Keratinocyte (primary cell): ENCODE measurements around the gene PDZD2. TPM values are rescaled to one million over a fixed set of nuclear protein-coding genes. Genes with fewer than 3 reads are reported as not detected.
A peak's percentile ranks its signal among the peaks of the same experiment; 100 is the strongest.

Experiments used
- DNase-seq: peaks from one replicate; pipeline ENCODE4 v3.0.0-alpha.2; 2011; ENCODE audit warnings: low read depth, missing footprints, low spot score
- FAIRE-seq: peaks from 2 replicates; lab custom pipeline; 2011; peaks lifted over from hg19 to GRCh38; lab: Jason Lieb, UNC
- H2AFZ ChIP-seq: 2 replicates; pipeline ENCODE4 v1.6.0; 2012; ENCODE audit warnings: low read length, control low read depth, inconsistent platforms; ENCODE audit not compliant: control insufficient read depth
- H3K27ac ChIP-seq: 2 replicates; pipeline ENCODE4 v1.5.1; 2011; ENCODE audit warnings: low read length; ENCODE audit not compliant: control insufficient read depth, insufficient read depth
- H3K27me3 ChIP-seq: 3 replicates; pipeline ENCODE4 v1.6.0; 2011; ENCODE audit warnings: low read length; ENCODE audit not compliant: control insufficient read depth, insufficient read depth; ENCODE audit errors: extremely low read depth
- H3K36me3 ChIP-seq, 2 experiments: 2 replicates in 1 of 2; 3 replicates in 1 of 2; pipeline ENCODE4 v1.5.1; 2011; ENCODE audit warnings: low read length in 2 of 2, mild to moderate bottlenecking in 1 of 2; ENCODE audit not compliant: control insufficient read depth in 2 of 2, insufficient read depth in 2 of 2; ENCODE audit errors: extremely low read depth in 1 of 2
- H3K4me1 ChIP-seq: 3 replicates; pipeline ENCODE4 v1.5.1; 2011; ENCODE audit warnings: low read length; ENCODE audit not compliant: control insufficient read depth, insufficient read depth; ENCODE audit errors: extremely low read depth
- H3K4me2 ChIP-seq: 3 replicates; pipeline ENCODE4 v1.6.0; 2011; ENCODE audit warnings: low read depth, low read length; ENCODE audit not compliant: control insufficient read depth, insufficient read depth; ENCODE audit errors: extremely low read depth
- H3K4me3 ChIP-seq, 3 experiments: fragments of 200-600 bp in 1 of 3; sonication (generic) in 1 of 3; 2 replicates in 2 of 3; 3 replicates in 1 of 3; pipeline ENCODE4 v1.5.1; 2011 to 2016; ENCODE audit warnings: low read length in 3 of 3, mild to moderate bottlenecking in 3 of 3, control low read depth in 2 of 3, inconsistent platforms in 1 of 3, low read depth in 1 of 3, mixed read lengths in 1 of 3, mixed run types in 1 of 3, moderate library complexity in 1 of 3; ENCODE audit not compliant: control insufficient read depth in 2 of 3, insufficient read depth in 2 of 3; ENCODE audit errors: extremely low read depth in 1 of 3
- H3K79me2 ChIP-seq: 2 replicates; pipeline ENCODE4 v1.6.0; 2012; ENCODE audit warnings: low read length; ENCODE audit not compliant: control insufficient read depth, insufficient read depth
- H3K9ac ChIP-seq: 3 replicates; pipeline ENCODE4 v1.6.0; 2011; ENCODE audit warnings: low read length; ENCODE audit not compliant: control insufficient read depth, insufficient read depth; ENCODE audit errors: extremely low read depth
- H3K9me1 ChIP-seq: 3 replicates; pipeline ENCODE4 v1.6.0; 2011; ENCODE audit warnings: low read length; ENCODE audit not compliant: control insufficient read depth, insufficient read depth; ENCODE audit errors: extremely low read depth
- H3K9me3 ChIP-seq: 2 replicates; pipeline ENCODE4 v1.5.1; 2012; ENCODE audit warnings: low read depth, low read length; ENCODE audit not compliant: control insufficient read depth
- H4K20me1 ChIP-seq: 3 replicates; pipeline ENCODE4 v1.6.0; 2011; ENCODE audit warnings: low read length; ENCODE audit not compliant: control insufficient read depth, insufficient read depth; ENCODE audit errors: extremely low read depth
- CTCF ChIP-seq, 3 experiments: IDR thresholded peaks in 1 of 3; conservative IDR thresholded peaks in 1 of 3; optimal IDR thresholded peaks in 1 of 3; 2 replicates in 2 of 3; 3 replicates in 1 of 3; pipeline versions ENCODE3 to v1.5.1; 2011; ENCODE audit warnings: low read length in 3 of 3, mild to moderate bottlenecking in 3 of 3, moderate library complexity in 2 of 3, control low read depth in 1 of 3, inconsistent platforms in 1 of 3; ENCODE audit not compliant: insufficient read depth in 2 of 3; ENCODE audit errors: extremely low read depth in 1 of 3
- EZH2 ChIP-seq: IDR thresholded peaks from one replicate; pipeline ENCODE4 v1.6.1; 2012; ENCODE audit warnings: inconsistent platforms, mild to moderate bottlenecking, low read length, moderate library complexity
- dilution Hi-C: fragments of 300-500 bp; cut with MboI; formaldehyde crosslinking; loops from one replicate; pipeline ENCODE4 v1.7.0; 2020; ENCODE audit warnings: low sequenced_read_pairs; ENCODE audit not compliant: extremely low pct_ligation_motif_present
- polyA plus RNA-seq, 5 experiments: library from polyadenylated mRNA; depleted of rRNA in 3 of 5; stranded (reverse) in 3 of 5; stranded (forward) in 1 of 5; unstranded in 1 of 5; fragments of >200 nt; gene quantifications; 1 replicate in 1 of 5; 2 replicates in 3 of 5; 3 replicates in 1 of 5; pipeline versions ENCODE4 v1.2.1 to v1.2.3, GENCODE V29; 2011 to 2012; ENCODE audit warnings: missing spikeins in 2 of 5, low read depth in 1 of 5, low replicate concordance in 1 of 5

Gene PDZD2
- polyA plus RNA-seq, 1 donor (not counting 4 experiments of a cell fraction or from before 2014, with no cell fraction given), result 7.3 TPM

DNA sequence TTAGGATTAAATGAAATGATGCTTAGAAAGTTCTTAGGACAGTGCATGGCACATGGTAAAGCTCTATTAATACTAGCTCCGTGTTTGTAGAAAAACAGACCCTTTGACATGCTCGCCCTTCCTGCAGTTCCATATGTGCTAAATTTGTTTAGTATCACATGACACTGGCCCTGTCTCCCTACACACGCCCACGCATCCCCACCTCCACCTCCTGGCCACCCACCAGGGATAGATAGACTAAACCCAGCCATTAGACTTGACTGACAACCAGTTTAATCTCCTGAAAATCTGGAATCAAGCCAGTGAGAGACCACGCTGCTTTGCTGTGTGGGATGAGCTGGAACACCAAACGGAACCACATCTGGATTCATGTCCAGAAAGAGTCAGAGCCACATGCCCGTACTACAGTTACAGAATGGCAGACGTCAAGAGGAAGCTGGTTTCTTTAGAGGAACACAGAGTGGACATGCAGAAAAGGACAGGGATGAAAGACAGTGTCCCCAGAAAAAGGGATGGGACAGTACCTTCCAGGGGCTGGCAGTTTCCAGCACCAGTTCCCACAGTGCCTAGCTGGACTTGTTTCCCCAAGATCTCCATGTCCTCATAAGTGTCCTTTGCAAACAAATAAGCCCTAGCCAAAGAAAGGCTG is 186.1 kb downstream of the PDZD2 start:
- Histone ChIP-seq H3K4me1 (no peaks in the 10 kb centered on the region), H3K36me3 (no peaks in the 10 kb centered on the region), H4K20me1 (no peaks in the 10 kb centered on the region), H3K79me2 (no peaks in the 10 kb centered on the region), H3K27ac (no peak overlapping the region), H3K9ac (no peak overlapping the region), H3K9me3 (no peaks in the 10 kb centered on the region), H3K4me3 (no peak overlapping the region), H2AFZ (no peak overlapping the region), H3K4me2 (no peak overlapping the region), H3K27me3 (peaks cover 3% of the 10 kb centered on the region), H3K9me1 (no peaks in the 10 kb centered on the region)
- DNase-seq (no peak), FAIRE-seq (peak; percentile 5)
- TF ChIP-seq EZH2, result no peak
- no peak for TF ChIP-seq CTCF (optimal IDR thresholded peaks at IDR 0.05 in 1 of 3, IDR thresholded peaks at IDR 0.05 in 1 of 3, conservative IDR thresholded peaks at IDR 0.05 in 1 of 3; ENCODE audit: extremely low read depth in 1 of 3, insufficient read depth in 2 of 3, low read length in 3 of 3)
- dilution Hi-C loops, result no loop called here

DNA sequence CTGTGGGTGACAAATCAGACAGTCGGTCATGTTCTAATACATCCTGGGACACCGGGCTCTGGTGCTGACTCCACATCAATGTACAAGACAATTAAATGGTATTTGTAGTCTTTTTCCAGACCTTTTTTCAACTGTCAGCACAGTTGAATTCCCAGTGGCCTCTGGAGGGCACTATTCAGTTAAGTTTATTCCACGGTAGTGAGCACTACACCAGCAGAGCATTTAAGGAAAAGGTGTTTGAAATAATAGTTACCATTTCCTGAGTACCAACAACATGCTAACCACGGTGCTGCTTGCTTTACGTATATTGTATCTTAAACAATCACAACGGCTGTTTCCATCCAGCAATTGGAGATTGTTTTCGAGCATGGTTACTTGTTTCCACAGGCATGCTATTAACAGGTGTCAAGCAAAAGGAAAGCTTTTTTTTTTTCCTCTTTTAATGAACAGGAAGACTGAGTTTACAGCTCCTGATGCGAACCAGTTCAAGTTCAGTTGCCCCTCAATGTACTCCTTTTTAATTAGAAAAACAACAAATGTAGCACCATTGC is 186.7 kb downstream of the PDZD2 start:
- Histone ChIP-seq H4K20me1 (no peaks in the 10 kb centered on the region), H3K9me3 (no peaks in the 10 kb centered on the region), H3K36me3 (no peaks in the 10 kb centered on the region), H3K4me2 (peak overlapping the region; percentile 9), H3K4me1 (no peaks in the 10 kb centered on the region), H3K9ac (no peak overlapping the region), H3K4me3 (no peak overlapping the region), H3K27ac (no peak overlapping the region), H2AFZ (no peak overlapping the region), H3K27me3 (peaks cover 3% of the 10 kb centered on the region), H3K9me1 (no peaks in the 10 kb centered on the region), H3K79me2 (no peaks in the 10 kb centered on the region)
- dilution Hi-C loops, result no loop called here
- TF ChIP-seq CTCF (optimal IDR thresholded peaks at IDR 0.05 in 1 of 3, IDR thresholded peaks at IDR 0.05 in 1 of 3, conservative IDR thresholded peaks at IDR 0.05 in 1 of 3; ENCODE audit: extremely low read depth in 1 of 3, insufficient read depth in 2 of 3, low read length in 3 of 3) (peak; percentile 58 to 69 (median 59)), EZH2 (no peak)
- DNase-seq (no peak), FAIRE-seq (peak; percentile 75)
